Measurements from ENCODE around the gene OR6N1.

OR6N1 gene

DNA sequence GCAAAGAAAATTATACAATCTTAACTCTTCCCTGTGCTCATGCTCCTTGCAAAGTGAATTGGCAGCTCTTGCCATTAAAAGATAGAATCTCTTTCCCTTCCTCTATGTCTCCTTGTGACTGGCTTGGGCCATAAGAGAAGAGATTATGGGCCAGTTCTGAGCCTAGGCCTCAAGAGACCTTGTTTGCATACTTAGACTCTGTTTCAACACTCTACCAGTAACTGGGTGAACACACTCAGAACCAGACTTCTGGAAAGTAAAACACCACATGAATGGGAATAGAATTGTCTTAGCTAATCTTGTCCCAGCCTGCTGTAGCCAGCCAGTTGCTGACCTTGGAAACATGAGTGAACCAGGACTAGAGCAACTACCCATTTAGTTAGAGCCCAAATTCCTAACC lies 36.1 kb downstream of the OR6N1 start:
- no peak for DNase-seq

DNA sequence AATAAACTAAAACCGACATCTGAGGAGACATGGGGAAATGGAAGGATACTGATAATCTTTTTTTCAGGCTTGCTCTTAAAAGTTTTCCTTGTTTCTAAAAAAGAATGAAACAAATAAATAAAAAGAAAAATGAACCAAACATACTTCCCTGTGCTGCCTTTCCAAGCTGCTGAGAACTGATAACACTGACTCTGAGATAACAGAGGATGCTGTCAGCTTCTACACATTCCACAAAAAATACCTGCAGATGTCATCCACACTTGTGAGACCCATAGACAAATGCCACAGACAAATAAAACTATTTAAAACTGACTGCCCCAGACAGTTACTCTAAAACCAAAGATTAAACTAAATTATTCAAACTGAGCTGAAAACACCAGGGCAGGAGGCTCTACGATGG lies 39.5 kb downstream of the OR6N1 start:
- no peak for DNase-seq

GRCh38 chr1:158731707-158732106 lies 40.3 kb downstream of the OR6N1 start:
- DNase-seq, result no peak

GRCh38 chr1:158730453-158730852 lies 41.5 kb downstream of the OR6N1 start:
- no peak for DNase-seq

GRCh38 chr1:158728510-158729225 lies 43.3 kb downstream of the OR6N1 start:
- no peak for DNase-seq

DNA sequence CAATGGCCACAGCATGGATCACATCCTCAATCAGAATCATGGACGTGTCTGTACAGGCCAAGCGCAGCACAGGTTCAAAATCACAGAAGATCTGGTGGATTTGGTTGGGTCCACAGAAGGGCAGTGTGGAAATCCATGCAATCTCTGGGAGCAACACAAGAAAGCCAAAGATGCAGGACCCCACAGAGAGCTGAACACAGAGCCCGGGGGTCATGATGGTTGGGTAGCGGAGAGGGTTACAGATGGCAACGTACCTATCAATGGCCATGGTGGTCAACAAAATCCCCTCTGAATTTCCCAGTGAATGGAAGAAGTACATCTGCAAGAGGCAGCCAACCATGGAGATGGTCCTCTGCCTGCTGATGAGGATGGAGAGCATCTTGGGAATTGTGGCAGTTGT lies 47.6 kb downstream of the OR6N1 start:
- DNase-seq, result no peak

- no peak for DNase-seq
Measured at GRCh38 chr1:158720620-158721019, 51.4 kb downstream of the OR6N1 start, which contains the start of gene OR6K3. OR6K3 (minus strand) TSS chr1:158720720; CDS start chr1:158718115, 2,605 bp downstream.

GRCh38 chr1:158719664-158720063 lies 52.3 kb downstream of the OR6N1 start:
- DNase-seq, result no peak

DNA sequence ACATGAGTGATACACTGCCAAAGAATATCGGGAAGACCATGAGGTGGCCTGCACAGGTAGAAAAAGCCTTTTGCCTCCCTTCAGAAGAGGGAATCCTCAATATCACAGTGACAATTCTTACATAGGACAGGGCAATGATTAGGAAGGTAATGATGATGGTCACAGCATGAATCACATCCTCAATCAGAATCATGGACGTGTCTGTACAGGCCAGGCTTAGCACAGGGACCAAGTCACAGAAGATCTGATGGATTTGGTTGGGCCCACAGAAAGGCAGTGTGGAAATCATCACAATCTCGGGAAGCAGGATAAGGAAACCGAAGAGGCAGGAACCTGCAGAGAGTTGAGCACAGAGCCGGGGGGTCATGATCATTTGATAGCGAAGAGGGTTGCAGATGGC lies 54.7 kb downstream of the OR6N1 start:
- no peak for DNase-seq

- no peak for DNase-seq
Measured at GRCh38 chr1:158716335-158716734, 55.7 kb downstream of the OR6N1 start.

DNA sequence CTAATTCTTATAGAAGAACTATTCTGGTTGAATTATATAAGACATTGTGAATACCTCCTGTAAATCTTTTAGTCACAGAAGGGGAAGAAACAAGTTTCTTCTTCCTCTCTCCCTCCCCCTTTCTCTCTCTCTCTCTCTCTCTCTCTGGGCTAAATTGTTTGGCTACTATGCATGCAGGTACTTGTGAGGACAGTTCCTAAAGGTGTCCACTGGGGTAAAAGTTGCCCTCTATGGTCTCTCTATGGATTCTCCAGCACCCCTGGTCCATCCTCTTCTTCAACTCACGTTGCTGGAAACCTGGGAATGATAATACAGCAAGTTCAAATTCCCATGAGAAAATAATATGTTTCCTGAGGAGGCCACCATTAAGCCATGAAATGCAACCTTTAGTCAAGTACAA lies 57.2 kb downstream of the OR6N1 start:
- DNase-seq, result no peak

Data from activated CD4-positive, alpha-beta T cell treated with anti-CD3 and anti-CD28 coated beads for 4 hours (primary cell).